Adrenal gland (tissue), 12 donors: ENCODE results near the gene STAM. TPM values are rescaled to one million over a fixed set of nuclear protein-coding genes. Genes with fewer than 3 reads are reported as not detected.

ENCODE experiments used
- DNase-seq, 7 donors: peaks; one replicate each; pipeline ENCODE4 v3.0.0-alpha.2; 2019 to 2020
- H3K27ac ChIP-seq, 5 donors: fragments of 200-600 bp; sonication (generic) in 4 of 5; 1 replicate in 3 of 5; 2 replicates in 2 of 5; pipeline versions ENCODE4 v1.5.1 to v1.8.0; 2016 to 2020; ENCODE audit warnings: mild to moderate bottlenecking in 1 of 5
- H3K27me3 ChIP-seq: fragments of 200-600 bp; 2 replicates; pipeline ENCODE4 v1.8.0; 2021
- H3K36me3 ChIP-seq, 2 donors: fragments of 200-600 bp; replicated peaks in 1 of 2; 1 replicate in 1 of 2; 2 replicates in 1 of 2; pipeline versions ENCODE4 v1.5.1 to v1.8.0; 2018 to 2022
- H3K4me1 ChIP-seq, 2 donors: fragments of 200-600 bp; replicated peaks in 1 of 2; 1 replicate in 1 of 2; 2 replicates in 1 of 2; pipeline versions ENCODE4 v1.5.1 to v1.8.0; 2018 to 2021
- H3K4me3 ChIP-seq, 4 donors: fragments of 200-600 bp; sonication (generic) in 3 of 4; one replicate each; pipeline ENCODE4 v1.5.1; 2016 to 2018
- H3K9me3 ChIP-seq, 3 donors: fragments of 200-600 bp; sonication (generic) in 1 of 3; replicated peaks in 1 of 3; 1 replicate in 2 of 3; 2 replicates in 1 of 3; pipeline versions ENCODE4 v1.5.1 to v1.8.0; 2016 to 2021
- CTCF ChIP-seq, 6 experiments: fragments of 450-650 bp in 4 of 6; fragments of 200-600 bp in 2 of 6; sonication (generic) in 1 of 6; IDR thresholded peaks; 1 replicate in 5 of 6; 2 replicates in 1 of 6; pipeline versions ENCODE4 v1.5.1 to v1.8.0; 2016 to 2021; ENCODE audit warnings: antibody characterized with exemption in 6 of 6, mild to moderate bottlenecking in 2 of 6, moderate library complexity in 1 of 6
- POLR2A ChIP-seq, 2 donors: fragments of 450-650 bp; IDR thresholded peaks; one replicate each; pipeline ENCODE4 v1.6.1; 2017; ENCODE audit warnings: antibody characterized with exemption in 2 of 2, mild to moderate bottlenecking in 2 of 2, moderate library complexity in 1 of 2
- WGBS, 4 donors: extraction: QIAGEN DNeasy Blood & Tissue Kit in 2 of 4; methylation state at CpG; one replicate each; pipeline versions ENCODE4 v1.1.5 to v1.1.7; 2013 to 2017; 5-methylcytosine and 5-hydroxymethylcytosine counted together
- intact Hi-C, 2 donors: fragments of 100-400 bp; cut with DNase I; formaldehyde crosslinking; loops; one replicate each; pipeline versions ENCODE4 v1.14.1 to v1.15.0; 2022 to 2023
- polyA plus RNA-seq, 3 donors: library from polyadenylated mRNA; stranded (reverse); fragments of 200-250 nt in 2 of 3; fragments of 350-450 nt in 1 of 3; fragmentation: Illumina TruSeq in 1 of 3; extraction: RNeasy Lipid Tissue Mini Kit (QIAGEN cat#74804) in 1 of 3; gene quantifications; one replicate each; pipeline ENCODE4 v1.2.3, GENCODE V29; 2013 to 2014
- total RNA-seq, 9 donors: library from RNA; depleted of rRNA in 4 of 9; stranded (reverse); fragments of >200 nt in 4 of 9; fragments of 120-200 nt in 1 of 9; fragmentation: NEBNext Ultra II Directional in 1 of 9; extraction: Animal tissue kit (Norgen Biotek cat#: 25700) in 1 of 9; gene quantifications; one replicate each; pipeline versions ENCODE4 v1.1.0 to v1.2.4, GENCODE V29; 2013 to 2023
- donor health status: healthy with polysubstance abuse.
- donor health status: Bipolar disorder and iron deficiency.
- donor health status: DM: yes; HTN: yes; CAD: no.
- donor health status: DM: no; HTN: no; CAD: no.
- donor health status: DM: no; HTN: no; CAD: no.
- donor health status: DM: yes; HTN: yes; CAD: no.

STAM gene
- total and polyA plus RNA-seq, 12 donors, result 10.3 to 58.4 (median 27.0) TPM

GRCh38 chr10:17669185-17669872, 25.4 kb downstream of the STAM start:
- H3K27me3 ChIP-seq, result no peaks in the 10 kb centered on the region
- no peaks in the 10 kb centered on the region for H3K9me3 ChIP-seq
- no peaks in the 10 kb centered on the region for H3K36me3 ChIP-seq
- intact Hi-C loops, result no loop called here
- peaks cover 12 to 58% of the 10 kb centered on the region in 2 donors for H3K4me1 ChIP-seq
- no peak for DNase-seq
- TF ChIP-seq POLR2A (IDR thresholded peaks at IDR 0.05) (no peak), CTCF (IDR thresholded peaks at IDR 0.05) (no peak)
- WGBS, 4 donors, result 84 to 89% (median 86%) methylated on average over 11 of the region's 11 CpGs
- H3K27ac ChIP-seq, result no peak overlapping the region
- H3K4me3 ChIP-seq, result no peak overlapping the region

- no peaks in the 10 kb centered on the region for H3K27me3 ChIP-seq
- no peaks in the 10 kb centered on the region for H3K36me3 ChIP-seq
- no peaks in the 10 kb centered on the region for H3K9me3 ChIP-seq
- TF ChIP-seq POLR2A (IDR thresholded peaks at IDR 0.05) (no peak), CTCF (IDR thresholded peaks at IDR 0.05) (no peak)
- no peak overlapping the region for H3K4me3 ChIP-seq
- 44 to 54% (median 48%) methylated on average over 3 of the region's 3 CpGs for WGBS, 4 donors
- DNase-seq, result no peak
- intact Hi-C loops, result no loop called here
- H3K4me1 ChIP-seq, result peaks cover 12 to 53% of the 10 kb centered on the region in 2 donors
- H3K27ac ChIP-seq, result no peak overlapping the region
Observed at GRCh38 chr10:17671307-17671706, 27.4 kb downstream of the STAM start.

- H3K4me1 ChIP-seq, result peaks cover 12 to 46% of the 10 kb centered on the region in 2 donors
- intact Hi-C loops, result no loop called here
- H3K27me3 ChIP-seq, result no peaks in the 10 kb centered on the region
- H3K27ac ChIP-seq, result peak overlapping the region in 4 of 5 donors; percentile 0 to 76 (median 38)
- 55 to 61% (median 57%) methylated on average over 5 of the region's 5 CpGs for WGBS, 4 donors
- TF ChIP-seq POLR2A (IDR thresholded peaks at IDR 0.05) (no peak), CTCF (IDR thresholded peaks at IDR 0.05) (no peak)
- H3K9me3 ChIP-seq, result no peaks in the 10 kb centered on the region
- no peaks in the 10 kb centered on the region for H3K36me3 ChIP-seq
- no peak overlapping the region for H3K4me3 ChIP-seq
- DNase-seq, result peak; percentile 46 to 75 (median 70)
Observed at GRCh38 chr10:17673471-17674061, 29.6 kb downstream of the STAM start.

GRCh38 chr10:17674566-17674965, 30.6 kb downstream of the STAM start:
- intact Hi-C loops, result no loop called here
- Histone ChIP-seq H3K4me1 (peaks cover 12 to 38% of the 10 kb centered on the region in 2 donors), H3K27ac (peak overlapping the region in 2 of 5 donors; percentile 54 to 76), H3K9me3 (no peaks in the 10 kb centered on the region), H3K36me3 (no peaks in the 10 kb centered on the region), H3K4me3 (no peak overlapping the region), H3K27me3 (no peaks in the 10 kb centered on the region)
- TF ChIP-seq CTCF (IDR thresholded peaks at IDR 0.05), result no peak
- no peak for TF ChIP-seq POLR2A (IDR thresholded peaks at IDR 0.05)
- DNase-seq, result no peak
